HG02870 (cell line): ENCODE data around the gene CASP2.
"Not testable (repeated sequence)": the region's sequence is repeated elsewhere in the genome, so short reads cannot be mapped to it uniquely, and the experiment has no call there.

Source experiments
- ATAC-seq: cut with Tn5 transposase; IDR thresholded peaks from one replicate; pipeline ENCODE4 v1.9.1; 2021; ENCODE audit warnings: mild to moderate bottlenecking, moderate library complexity; ENCODE audit not compliant: unreplicated experiment

The CASP2 gene

DNA sequence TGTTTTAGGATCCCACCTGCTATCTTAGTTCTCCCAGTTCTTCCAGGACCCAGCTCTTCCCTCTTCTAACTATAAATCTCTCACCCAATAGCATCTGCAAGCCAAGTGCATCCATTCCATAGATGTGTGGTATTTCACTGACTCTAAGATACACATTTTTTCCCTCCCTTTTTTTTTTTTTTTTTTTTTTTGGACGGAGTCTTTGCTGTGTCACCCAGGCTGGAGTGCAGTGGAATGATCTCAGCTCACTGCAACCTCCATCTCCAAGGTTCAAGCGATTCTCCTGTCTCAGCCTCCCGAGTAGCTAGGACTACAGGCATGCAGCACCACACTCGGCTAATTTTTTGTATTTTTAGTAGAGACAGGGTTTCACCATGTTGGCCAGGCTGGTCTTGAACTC lies 1.7 kb downstream of the CASP2 start:
- ATAC-seq, result not testable (repeated sequence)

DNA sequence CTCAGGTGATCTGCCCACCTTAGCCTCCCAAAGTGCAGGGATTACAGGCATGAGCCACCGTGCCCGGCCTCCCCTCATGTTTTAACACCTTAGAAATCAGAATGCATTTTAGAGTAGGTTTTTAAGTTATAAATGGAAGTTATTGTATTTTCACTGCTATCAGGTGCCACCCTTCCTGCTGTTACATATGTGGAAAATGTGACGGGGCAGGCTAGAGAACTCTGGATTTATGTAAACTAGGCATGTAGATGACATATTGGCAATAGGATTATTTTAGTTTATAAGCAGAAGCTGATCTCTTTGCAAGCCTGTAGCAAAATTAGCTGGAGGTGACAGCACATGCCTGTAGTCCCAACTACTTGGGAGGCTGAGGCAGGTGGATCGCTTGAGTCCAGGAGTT lies 2.1 kb downstream of the CASP2 start:
- no peak for ATAC-seq

DNA sequence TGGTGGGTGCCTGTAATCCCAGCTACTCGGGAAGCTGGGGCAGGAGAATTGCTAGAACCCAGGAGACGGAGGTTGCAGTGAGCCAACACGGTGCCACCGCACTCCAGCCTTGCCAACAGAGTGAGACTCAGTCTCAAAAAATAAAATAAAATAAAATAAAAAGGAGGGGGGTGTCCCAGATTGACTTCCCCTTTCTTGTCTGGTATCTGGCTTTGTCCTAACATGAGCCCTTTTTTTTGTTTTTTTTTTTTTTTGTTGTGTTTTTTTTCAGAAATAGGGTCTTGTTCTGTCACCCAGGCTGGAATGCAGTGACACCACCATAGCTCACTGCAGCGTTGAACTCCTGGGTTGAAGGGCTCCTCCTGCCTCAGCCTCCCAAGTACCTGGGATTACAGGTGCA lies 4.7 kb downstream of the CASP2 start:
- ATAC-seq, result no peak

DNA sequence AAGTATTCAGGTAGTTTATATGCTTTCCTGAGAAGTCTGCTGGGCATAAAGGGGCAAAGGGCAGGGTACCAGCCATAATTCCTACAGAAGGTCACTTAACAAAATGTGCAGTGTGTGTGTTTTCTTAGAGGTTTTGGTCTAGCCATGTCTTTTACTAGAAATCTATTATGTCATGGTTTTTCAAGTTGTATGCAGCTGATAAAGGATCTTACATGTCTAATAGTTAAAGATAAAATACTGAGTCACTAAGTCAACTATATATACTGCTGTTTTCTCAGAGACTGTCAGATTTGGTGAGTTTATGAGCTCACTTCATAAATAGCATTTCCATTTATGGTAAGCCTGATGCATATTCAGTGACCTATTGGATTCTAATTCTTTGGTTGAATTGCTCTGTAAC lies 7.7 kb downstream of the CASP2 start:
- ATAC-seq, result no peak

DNA sequence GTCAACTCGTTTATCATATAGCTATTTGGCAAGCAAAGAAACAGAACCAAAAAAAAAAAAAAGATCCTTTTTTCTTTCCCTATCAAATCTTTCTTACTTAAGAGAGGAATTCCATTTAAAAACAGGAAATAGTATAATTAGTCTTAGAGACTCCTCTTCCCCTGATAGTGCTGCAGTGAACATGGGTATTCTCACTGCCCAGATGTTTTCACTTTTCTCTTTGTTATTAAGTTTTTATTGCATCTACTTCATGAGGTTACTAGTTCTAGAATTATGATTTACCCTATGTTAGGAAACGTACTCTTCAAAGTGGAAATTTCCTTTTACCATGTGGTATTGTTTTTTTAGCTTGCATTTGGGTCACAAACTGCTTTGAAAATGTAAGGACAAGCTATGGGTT lies 8.5 kb downstream of the CASP2 start:
- ATAC-seq, result no peak

DNA sequence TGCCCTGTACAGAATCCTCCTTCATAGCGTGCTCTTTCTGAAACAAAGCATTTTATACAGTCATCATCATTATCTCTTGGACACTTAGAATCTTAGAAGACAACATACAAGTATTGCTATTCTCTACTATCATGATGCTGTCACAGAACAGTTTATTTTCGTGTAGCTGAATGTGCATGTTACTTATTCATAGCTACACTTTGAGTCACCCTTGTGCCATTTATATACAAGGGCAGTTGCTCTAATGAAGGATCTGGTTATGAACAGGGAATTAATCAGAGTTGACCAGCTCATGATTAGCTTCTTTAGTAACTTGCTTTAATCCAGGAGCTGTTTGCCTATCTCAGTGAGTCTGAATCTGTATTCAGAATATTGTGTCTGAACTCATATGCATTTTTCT lies 11.2 kb downstream of the CASP2 start:
- ATAC-seq, result no peak

DNA sequence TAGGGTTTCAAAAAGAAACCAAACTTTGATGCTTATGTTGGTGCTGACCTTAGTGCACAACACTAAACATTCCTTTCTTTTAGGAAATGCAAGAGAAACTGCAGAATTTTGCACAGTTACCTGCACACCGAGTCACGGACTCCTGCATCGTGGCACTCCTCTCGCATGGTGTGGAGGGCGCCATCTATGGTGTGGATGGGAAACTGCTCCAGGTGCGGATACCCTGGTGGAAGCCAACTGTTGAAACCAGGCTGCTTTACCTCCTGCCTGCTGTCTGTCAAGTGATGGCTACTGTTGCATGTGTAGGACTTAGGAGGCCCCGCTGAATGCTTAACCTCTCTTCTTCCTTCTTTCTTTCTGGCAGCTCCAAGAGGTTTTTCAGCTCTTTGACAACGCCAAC lies 11.7 kb downstream of the CASP2 start:
- no peak for ATAC-seq

DNA sequence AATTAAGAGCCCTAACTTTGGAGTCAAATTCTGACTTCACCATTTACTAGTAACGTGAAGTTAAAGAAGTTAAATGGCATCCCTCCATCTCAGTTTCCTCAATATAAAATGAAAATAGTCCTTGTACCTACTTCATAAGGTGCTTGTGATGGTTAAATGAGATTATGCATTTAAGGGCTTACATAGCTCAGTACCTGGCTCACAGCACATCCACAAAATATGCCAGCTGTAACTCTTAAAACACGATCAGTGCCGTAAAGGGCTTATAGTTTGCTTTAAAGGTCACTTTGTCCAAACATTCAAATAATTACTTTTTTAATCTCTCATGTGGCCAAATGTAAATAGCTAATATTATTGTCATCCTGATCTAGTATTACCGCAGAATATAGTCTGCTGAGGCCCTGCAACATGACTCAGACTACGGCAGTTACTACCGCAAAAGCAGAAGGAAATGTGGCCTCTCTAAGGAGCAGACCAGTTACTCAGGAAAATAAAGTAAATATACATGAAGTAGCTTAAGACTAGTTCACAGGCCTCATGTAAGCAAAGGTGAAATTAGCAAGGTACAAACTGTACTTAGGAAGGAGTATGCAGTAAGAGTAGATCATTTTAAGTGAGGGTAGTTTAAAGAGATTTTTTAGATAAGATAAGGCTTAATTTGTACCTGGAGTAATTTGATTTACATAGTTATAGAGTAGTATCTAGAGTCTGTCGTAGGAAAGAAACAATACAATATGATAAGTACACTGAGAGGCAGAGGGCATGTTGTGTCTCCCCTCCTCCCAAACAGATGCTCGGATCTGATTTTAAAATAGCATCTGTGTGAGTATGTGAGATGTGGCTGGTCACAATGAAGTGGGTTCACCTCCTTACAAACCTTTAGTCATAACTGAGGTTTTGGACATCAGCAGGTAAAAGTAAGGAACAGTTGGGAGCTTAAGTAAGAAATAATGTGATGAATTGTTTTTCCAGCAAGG lies 13.1 kb downstream of the CASP2 start:
- no peak for ATAC-seq

DNA sequence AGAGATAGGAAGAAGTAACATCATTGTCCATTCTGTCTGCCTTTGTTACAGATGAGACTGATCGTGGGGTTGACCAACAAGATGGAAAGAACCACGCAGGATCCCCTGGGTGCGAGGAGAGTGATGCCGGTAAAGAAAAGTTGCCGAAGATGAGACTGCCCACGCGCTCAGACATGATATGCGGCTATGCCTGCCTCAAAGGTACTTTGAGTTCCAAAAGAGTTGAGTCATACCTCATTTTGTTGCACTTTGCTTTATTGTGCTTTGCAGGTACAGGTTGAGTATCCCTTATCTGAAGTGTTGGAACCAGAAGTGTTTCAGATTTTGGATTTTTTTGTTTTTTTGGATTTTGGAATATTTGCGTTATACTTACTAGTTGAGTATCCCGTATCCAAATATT lies 15.6 kb downstream of the CASP2 start:
- no peak for ATAC-seq

DNA sequence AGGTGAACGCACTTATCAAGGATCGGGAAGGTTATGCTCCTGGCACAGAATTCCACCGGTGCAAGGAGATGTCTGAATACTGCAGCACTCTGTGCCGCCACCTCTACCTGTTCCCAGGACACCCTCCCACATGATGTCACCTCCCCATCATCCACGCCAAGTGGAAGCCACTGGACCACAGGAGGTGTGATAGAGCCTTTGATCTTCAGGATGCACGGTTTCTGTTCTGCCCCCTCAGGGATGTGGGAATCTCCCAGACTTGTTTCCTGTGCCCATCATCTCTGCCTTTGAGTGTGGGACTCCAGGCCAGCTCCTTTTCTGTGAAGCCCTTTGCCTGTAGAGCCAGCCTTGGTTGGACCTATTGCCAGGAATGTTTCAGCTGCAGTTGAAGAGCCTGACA lies 16.8 kb downstream of the CASP2 start:
- no peak for ATAC-seq

DNA sequence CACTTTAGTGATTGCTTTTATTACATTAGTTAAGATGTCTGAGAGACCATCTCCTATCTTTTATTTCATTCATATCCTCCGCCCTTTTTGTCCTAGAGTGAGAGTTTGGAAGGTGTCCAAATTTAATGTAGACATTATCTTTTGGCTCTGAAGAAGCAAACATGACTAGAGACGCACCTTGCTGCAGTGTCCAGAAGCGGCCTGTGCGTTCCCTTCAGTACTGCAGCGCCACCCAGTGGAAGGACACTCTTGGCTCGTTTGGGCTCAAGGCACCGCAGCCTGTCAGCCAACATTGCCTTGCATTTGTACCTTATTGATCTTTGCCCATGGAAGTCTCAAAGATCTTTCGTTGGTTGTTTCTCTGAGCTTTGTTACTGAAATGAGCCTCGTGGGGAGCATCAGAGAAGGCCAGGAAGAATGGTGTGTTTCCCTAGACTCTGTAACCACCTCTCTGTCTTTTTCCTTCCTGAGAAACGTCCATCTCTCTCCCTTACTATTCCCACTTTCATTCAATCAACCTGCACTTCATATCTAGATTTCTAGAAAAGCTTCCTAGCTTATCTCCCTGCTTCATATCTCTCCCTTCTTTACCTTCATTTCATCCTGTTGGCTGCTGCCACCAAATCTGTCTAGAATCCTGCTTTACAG lies 17.4 kb downstream of the CASP2 start:
- ATAC-seq, result no peak

DNA sequence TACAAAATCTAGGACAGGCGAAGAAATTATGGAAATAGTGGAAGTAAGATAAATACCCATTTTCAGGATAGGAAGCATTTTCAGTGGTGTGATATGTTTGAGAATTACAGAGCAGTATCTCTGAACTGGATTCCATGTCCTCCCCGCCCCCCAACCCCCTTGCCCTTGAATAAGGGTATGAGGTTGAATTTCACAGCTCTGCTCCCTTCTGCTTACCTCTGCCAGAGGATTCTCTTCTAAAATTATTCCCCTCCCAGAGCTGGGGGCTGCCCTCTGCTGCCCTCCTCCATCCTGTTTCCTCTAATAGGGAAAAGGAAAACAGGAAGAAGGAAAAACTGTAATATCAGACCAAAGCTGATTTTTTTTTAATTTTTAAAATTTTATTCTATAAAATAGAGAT lies 20.5 kb downstream of the CASP2 start:
- no peak for ATAC-seq

DNA sequence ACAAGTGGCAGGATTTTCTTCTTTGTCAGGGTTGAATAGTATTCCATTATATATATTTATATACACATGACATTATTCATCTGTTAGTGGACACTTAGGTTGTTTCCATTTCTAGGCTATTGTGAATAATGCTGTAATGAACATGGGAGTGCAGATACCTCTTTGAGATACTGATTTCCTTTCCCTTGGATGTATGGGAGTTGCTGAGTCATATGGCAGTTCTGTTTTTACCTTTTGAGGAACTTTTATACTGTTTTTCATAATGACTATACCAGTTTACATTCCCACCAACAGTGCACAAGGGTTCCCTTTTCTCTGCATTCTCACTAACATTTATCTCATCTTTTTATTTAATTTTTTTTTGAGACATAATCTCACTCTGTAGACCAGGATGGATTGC lies 26.0 kb downstream of the CASP2 start:
- ATAC-seq, result no peak

DNA sequence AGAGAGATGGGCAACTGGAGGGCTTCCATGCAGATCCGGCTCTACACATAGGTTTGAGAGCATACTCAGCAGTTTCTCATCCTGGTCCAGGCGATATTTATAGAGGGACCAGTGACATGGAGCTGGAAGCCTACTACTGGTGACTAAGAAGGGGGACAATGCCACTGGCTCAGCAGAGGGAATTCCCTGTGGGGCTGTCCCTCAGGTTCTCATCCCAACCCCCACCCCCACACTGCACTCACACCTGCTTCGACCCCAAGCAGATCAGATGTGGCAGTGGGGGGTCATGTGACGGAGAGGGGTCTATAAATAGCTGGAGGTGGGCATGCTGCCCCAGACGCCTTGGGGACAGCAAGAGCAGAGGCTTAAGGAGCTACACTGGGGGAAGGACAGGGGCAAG lies 27.6 kb downstream of the CASP2 start, which contains the start of gene CLCN1:
CLCN1 (plus strand) TSS at position 336 of the 400 bp plus-strand sequence. CDS start 102 bp downstream, outside the sequence.
- ATAC-seq, result no peak

DNA sequence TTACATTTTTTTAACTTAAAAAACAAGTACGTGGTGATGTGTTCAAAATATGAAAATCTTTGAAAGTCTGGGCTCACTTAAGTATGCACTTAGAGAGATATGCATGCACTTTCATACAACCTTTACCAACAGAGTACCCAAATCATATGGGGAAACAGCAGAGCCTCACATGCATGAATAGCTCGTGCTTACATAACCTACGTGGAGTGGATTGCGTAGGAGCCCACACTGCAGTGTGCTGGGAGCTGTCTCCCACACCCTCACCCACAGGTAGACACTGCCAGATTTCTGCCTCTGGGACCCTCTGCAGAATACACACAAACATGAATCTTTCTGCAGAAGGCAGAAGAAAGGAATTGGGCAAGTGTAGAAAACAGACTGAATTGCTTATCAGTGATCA lies 28.3 kb downstream of the CASP2 start:
- ATAC-seq, result no peak

DNA sequence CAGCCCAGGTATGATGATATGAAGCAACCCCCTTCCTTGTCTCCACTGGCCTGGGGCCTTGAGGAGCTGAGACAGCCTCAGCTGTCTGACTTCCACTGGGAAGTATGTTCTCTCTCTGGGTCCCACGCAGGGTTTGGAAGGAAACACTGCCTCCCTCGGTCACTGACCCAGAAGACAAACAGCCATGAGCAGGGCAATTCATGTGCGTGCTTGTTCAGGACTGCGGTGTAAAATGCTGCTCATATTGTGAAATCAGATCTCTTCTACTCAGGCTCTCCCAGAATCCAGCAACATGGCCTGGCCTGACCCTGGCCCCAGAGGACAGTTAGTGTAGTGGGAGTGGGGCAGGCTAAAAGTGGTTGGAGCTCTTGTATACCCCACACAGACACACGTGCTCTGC lies 30.5 kb downstream of the CASP2 start:
- ATAC-seq, result no peak

DNA sequence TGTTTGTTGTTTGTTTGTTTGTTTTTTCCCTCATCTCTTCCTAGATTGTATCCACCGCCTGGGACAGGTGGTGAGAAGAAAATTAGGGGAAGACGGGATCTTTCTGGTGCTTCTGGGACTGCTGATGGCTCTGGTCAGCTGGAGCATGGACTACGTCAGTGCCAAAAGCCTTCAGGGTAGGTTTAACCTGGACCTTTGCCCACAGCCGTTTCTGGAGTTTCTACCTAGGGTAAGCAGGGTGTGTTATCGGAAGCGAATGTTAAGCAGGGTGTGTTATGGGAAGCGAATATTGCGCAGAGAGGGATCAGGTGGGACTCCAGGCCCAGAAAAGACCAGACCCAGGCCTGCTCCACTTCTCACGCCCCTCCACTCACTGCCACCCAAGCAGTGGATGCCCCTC lies 32.5 kb downstream of the CASP2 start:
- no peak for ATAC-seq

DNA sequence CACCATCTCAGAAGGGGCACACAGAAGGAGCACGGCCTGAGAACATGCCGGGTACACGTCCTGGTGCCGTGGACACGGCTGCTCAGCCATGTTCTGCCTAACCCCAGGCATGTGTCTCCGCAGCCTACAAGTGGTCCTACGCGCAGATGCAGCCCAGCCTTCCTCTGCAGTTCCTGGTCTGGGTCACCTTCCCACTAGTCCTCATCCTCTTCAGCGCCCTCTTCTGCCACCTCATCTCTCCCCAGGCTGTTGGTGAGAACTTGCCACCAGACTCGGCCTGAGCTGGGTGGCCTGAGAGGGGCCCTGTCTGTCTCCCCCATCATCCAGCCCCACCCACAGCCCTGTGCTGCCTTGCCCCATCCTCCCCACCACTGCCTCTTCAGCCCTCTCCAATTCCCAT lies 33.1 kb downstream of the CASP2 start:
- no peak for ATAC-seq

DNA sequence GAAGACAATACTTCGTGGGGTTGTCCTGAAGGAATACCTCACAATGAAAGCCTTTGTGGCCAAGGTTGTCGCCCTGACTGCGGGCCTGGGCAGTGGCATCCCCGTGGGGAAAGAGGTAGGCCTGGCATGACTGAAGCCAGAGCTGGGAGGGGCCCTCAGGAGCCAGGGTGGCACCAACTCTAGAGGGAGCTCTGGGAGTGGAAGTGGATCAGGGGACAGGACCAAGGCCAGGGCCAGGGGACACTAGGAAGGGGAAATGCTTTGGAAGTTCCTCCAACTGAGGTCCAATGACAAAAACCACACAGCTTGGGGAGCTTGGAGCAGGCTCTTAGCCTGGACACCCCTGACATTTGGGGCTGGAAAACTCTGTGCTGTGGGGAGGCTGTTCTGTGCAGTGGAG lies 33.6 kb downstream of the CASP2 start:
- no peak for ATAC-seq

DNA sequence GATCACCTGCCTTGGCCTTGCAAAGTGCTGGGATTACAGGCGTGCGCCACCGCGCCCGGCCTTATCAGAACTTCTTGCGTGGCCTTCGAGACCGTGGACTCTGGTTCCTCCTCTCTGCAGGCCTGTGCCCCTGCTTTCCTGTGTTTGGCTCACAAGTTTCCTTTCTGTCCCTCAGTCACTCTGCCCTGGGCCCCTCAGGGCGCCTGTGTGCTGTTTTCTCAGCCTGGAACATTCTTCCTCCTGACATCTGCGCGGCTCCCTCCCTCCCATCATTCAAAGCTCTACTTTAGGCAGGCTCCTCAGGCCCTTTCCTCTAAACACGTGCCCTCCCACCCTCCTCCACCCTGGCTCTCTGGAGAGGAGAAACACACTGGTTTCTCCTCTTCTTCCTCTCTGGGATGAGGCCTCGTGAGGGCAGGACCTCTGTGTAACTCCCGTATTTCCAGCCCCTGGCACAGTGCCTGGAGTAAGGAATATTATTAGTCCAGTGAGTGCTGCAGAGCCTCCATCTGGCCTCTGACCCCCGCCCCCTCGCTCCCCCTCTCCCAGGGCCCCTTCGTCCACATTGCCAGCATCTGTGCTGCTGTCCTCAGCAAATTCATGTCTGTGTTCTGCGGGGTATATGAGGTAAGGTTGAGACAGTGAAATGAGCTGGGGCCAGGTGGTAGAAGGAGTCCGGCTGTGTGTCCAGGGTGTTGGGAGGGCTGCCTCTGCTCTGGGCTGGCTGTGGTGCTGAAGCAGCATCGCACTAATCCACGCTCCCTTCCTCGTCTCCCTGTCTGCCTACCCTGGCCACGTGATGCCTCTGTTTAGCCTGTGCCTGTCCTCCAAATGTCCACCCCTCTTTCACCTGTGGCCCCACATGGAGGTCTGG lies 34.8 kb downstream of the CASP2 start:
- no peak for ATAC-seq

DNA sequence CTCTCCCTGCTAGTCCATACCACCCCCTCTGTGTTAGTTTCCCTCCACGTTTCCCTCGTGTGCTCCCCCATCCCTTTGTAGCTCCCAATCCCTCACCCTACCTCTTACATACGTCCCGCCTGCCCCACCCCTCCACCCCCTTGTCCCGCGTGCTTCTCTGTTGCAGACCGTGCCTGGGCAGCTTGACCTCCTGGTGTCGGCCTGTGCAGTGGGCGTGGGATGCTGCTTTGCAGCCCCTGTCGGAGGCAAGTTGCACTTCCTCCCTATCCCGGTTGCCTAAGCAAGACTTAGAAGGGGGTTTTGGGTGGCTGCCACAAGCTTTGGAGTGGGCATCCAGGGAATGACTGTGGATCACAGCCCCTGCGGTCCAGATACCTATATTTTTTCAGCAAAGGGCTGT lies 35.5 kb downstream of the CASP2 start:
- ATAC-seq, result no peak
